ENCODE results near the gene PTTG2.

DNA sequence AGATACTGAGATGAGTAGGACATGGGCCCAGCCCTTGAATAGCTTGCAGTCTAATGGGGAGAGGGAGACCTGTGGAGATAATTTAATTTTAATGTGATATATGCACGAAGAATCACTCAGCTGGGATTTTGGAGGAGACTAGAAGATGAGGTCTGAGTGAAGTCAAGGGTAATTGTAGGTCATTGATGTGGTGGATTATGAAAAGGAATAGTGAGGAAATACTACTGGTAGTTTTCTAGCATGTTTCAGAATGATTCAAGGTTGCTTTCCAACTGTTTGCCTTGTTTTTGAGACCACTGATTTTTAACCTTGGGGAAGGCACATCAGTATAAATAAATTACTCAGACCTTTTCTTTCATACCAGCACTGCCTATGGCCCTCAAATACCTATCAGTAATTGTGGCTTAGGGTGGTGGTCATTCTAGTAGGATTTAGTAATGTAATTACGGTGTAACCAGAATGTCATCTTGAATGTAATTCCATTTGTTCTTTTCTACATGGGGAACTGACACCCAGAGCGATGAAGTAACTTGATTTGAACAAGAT lies 25.6 kb downstream of the PTTG2 start:
- TF ChIP-seq U2AF2 (IDR thresholded peaks at IDR 0.05; ENCODE audit: low read depth, low read length) (no peak), SALL1 (CRISPR knock-in tag; IDR thresholded peaks at IDR 0.05) (no peak), HDAC6 (IDR thresholded peaks at IDR 0.05; ENCODE audit: low read depth, low read length) (no peak), ZNF589 (CRISPR knock-in tag; conservative IDR thresholded peaks at IDR 0.05) (no peak), ZNF282 (IDR thresholded peaks at IDR 0.05; ENCODE audit: partially characterized antibody) (no peak), PRPF4 (IDR thresholded peaks at IDR 0.05; ENCODE audit: low read depth, low read length, poor library complexity, severe bottlenecking) (no peak)
- TF ChIP-seq, protein P1, sequence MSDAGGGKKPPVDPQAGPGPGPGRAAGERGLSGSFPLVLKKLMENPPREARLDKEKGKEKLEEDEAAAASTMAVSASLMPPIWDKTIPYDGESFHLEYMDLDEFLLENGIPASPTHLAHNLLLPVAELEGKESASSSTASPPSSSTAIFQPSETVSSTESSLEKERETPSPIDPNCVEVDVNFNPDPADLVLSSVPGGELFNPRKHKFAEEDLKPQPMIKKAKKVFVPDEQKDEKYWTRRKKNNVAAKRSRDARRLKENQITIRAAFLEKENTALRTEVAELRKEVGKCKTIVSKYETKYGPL (CRISPR knock-in tag; IDR thresholded peaks at IDR 0.05): no peak
- TF ChIP-seq, protein P2, sequence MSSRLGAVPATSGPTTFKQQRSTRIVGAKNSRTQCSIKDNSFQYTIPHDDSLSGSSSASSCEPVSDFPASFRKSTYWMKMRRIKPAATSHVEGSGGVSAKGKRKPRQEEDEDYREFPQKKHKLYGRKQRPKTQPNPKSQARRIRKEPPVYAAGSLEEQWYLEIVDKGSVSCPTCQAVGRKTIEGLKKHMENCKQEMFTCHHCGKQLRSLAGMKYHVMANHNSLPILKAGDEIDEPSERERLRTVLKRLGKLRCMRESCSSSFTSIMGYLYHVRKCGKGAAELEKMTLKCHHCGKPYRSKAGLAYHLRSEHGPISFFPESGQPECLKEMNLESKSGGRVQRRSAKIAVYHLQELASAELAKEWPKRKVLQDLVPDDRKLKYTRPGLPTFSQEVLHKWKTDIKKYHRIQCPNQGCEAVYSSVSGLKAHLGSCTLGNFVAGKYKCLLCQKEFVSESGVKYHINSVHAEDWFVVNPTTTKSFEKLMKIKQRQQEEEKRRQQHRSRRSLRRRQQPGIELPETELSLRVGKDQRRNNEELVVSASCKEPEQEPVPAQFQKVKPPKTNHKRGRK (CRISPR knock-in tag; IDR thresholded peaks at IDR 0.05): no peak
- TF ChIP-seq, protein P3, sequence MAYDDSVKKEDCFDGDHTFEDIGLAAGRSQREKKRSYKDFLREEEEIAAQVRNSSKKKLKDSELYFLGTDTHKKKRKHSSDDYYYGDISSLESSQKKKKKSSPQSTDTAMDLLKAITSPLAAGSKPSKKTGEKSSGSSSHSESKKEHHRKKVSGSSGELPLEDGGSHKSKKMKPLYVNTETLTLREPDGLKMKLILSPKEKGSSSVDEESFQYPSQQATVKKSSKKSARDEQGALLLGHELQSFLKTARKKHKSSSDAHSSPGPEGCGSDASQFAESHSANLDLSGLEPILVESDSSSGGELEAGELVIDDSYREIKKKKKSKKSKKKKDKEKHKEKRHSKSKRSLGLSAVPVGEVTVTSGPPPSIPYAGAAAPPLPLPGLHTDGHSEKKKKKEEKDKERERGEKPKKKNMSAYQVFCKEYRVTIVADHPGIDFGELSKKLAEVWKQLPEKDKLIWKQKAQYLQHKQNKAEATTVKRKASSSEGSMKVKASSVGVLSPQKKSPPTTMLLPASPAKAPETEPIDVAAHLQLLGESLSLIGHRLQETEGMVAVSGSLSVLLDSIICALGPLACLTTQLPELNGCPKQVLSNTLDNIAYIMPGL (CRISPR knock-in tag; IDR thresholded peaks at IDR 0.05; ENCODE audit: borderline replicate concordance in 1 of 2, low read depth in 1 of 2): no peak
- TF ChIP-seq, protein P4, sequence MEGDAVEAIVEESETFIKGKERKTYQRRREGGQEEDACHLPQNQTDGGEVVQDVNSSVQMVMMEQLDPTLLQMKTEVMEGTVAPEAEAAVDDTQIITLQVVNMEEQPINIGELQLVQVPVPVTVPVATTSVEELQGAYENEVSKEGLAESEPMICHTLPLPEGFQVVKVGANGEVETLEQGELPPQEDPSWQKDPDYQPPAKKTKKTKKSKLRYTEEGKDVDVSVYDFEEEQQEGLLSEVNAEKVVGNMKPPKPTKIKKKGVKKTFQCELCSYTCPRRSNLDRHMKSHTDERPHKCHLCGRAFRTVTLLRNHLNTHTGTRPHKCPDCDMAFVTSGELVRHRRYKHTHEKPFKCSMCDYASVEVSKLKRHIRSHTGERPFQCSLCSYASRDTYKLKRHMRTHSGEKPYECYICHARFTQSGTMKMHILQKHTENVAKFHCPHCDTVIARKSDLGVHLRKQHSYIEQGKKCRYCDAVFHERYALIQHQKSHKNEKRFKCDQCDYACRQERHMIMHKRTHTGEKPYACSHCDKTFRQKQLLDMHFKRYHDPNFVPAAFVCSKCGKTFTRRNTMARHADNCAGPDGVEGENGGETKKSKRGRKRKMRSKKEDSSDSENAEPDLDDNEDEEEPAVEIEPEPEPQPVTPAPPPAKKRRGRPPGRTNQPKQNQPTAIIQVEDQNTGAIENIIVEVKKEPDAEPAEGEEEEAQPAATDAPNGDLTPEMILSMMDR (CRISPR knock-in tag; IDR thresholded peaks at IDR 0.05): no peak

Data from HepG2 (cell line).